GM23248 (cell line): Measurements from ENCODE around the gene NTN3. TPM values are rescaled to one million over a fixed set of nuclear protein-coding genes. Genes with fewer than 3 reads are reported as not detected.
"Not testable (repeated sequence)": the region's sequence is repeated elsewhere in the genome, so short reads cannot be mapped to it uniquely, and the experiment has no call there.

Source experiments
- DNase-seq: peaks from one replicate; pipeline ENCODE4 v3.0.0-alpha.2; 2015
- H2AFZ ChIP-seq: fragments of 200-600 bp; sonication (generic); 2 replicates; pipeline ENCODE4 v1.6.1; 2016; ENCODE audit warnings: antibody characterized with exemption
- H3F3A ChIP-seq: fragments of 200-600 bp; sonication (generic); 2 replicates; pipeline ENCODE4 v1.6.1; 2016; ENCODE audit warnings: mild to moderate bottlenecking, antibody characterized with exemption, mixed run types; ENCODE audit not compliant: insufficient read depth
- H3K27ac ChIP-seq: fragments of 200-600 bp; sonication (generic); 2 replicates; pipeline ENCODE4 v1.5.1; 2016; ENCODE audit warnings: mild to moderate bottlenecking
- H3K27me3 ChIP-seq: fragments of 200-600 bp; sonication (generic); replicated peaks from 2 replicates; pipeline ENCODE4 v1.6.1; 2016; ENCODE audit warnings: mild to moderate bottlenecking; ENCODE audit not compliant: insufficient read depth
- H3K36me3 ChIP-seq: fragments of 200-600 bp; sonication (generic); 2 replicates; pipeline ENCODE4 v1.6.1; 2016; ENCODE audit warnings: low read depth, mild to moderate bottlenecking
- H3K4me1 ChIP-seq: fragments of 200-600 bp; sonication (generic); 2 replicates; pipeline ENCODE4 v1.6.1; 2016; ENCODE audit warnings: mild to moderate bottlenecking; ENCODE audit not compliant: insufficient read depth
- H3K4me2 ChIP-seq: fragments of 200-600 bp; sonication (generic); one replicate; pipeline ENCODE4 v1.6.1; 2016; ENCODE audit warnings: mild to moderate bottlenecking; ENCODE audit not compliant: unreplicated experiment
- H3K4me3 ChIP-seq: fragments of 200-600 bp; sonication (generic); 2 replicates; pipeline ENCODE4 v1.5.1; 2016; ENCODE audit warnings: mild to moderate bottlenecking
- H3K79me2 ChIP-seq: fragments of 200-600 bp; sonication (generic); 2 replicates; pipeline ENCODE4 v1.6.1; 2016; ENCODE audit warnings: mild to moderate bottlenecking; ENCODE audit not compliant: insufficient read depth
- H3K9ac ChIP-seq: fragments of 200-600 bp; sonication (generic); 2 replicates; pipeline ENCODE4 v1.6.1; 2016; ENCODE audit warnings: mild to moderate bottlenecking
- H3K9me2 ChIP-seq: fragments of 200-600 bp; sonication (generic); 2 replicates; pipeline ENCODE4 v1.6.1; 2016; ENCODE audit warnings: mixed run types, mild to moderate bottlenecking, moderate library complexity; ENCODE audit not compliant: insufficient read depth
- H3K9me3 ChIP-seq: fragments of 200-600 bp; sonication (generic); one replicate; pipeline ENCODE4 v1.6.1; 2017; ENCODE audit warnings: low read depth
- H4K20me1 ChIP-seq: fragments of 200-600 bp; sonication (generic); 2 replicates; pipeline ENCODE4 v1.6.0; 2016; ENCODE audit not compliant: insufficient read depth
- EZH2 ChIP-seq: fragments of 200-600 bp; sonication (generic); IDR thresholded peaks from 2 replicates; pipeline ENCODE4 v1.6.1; 2018; ENCODE audit warnings: antibody characterized with exemption, mild to moderate bottlenecking; ENCODE audit not compliant: insufficient read depth, poor library complexity, severe bottlenecking
- EZH2phosphoT487 ChIP-seq: fragments of 200-600 bp; sonication (generic); IDR thresholded peaks from 2 replicates; pipeline ENCODE4 v1.6.1; 2018; ENCODE audit warnings: antibody characterized with exemption, moderate library complexity, mild to moderate bottlenecking, low read depth; ENCODE audit not compliant: insufficient read depth
- WGBS, 2 experiments: methylation state at CpG; one replicate each; pipeline ENCODE4 v1.1.6; 2015 to 2017; ENCODE audit warnings: low lambda C conversion rate in 2 of 2, low coverage in 1 of 2; ENCODE audit errors: missing lambda C conversion rate in 2 of 2; 5-methylcytosine and 5-hydroxymethylcytosine counted together
- in situ Hi-C: fragments of 300-500 bp; cut with MboI; formaldehyde crosslinking; loops from 2 replicates; pipeline ENCODE4 v1.15.0; 2020
- polyA plus RNA-seq: library from polyadenylated mRNA; unstranded; fragments of >200 nt; fragmentation: Nextera tagmentation; extraction: Ambion mirVana; gene quantifications from 2 replicates; pipeline ENCODE4 v1.2.1, GENCODE V29; 2016
- total RNA-seq: library from RNA; depleted of rRNA; stranded (reverse); fragments of >200 nt; shearing (Covaris generic); gene quantifications from 2 replicates; pipeline ENCODE4 v1.2.3, GENCODE V29; 2014

Gene NTN3
- total and polyA plus RNA-seq, 2 experiments from 2014 or later = not detected

GRCh38 chr16:2432801-2433505 lies 38.1 kb upstream of the NTN3 start:
- TF ChIP-seq EZH2phosphoT487 (no peak), EZH2 (no peak)
- peaks cover 42% of the 10 kb centered on the region for H3K79me2 ChIP-seq
- no peaks in the 10 kb centered on the region for H3F3A ChIP-seq
- in situ Hi-C loops = no loop called here
- H4K20me1 ChIP-seq = no peaks in the 10 kb centered on the region
- WGBS, 2 experiments = 90 to 92% methylated on average over 11 to 15 of the region's 15 CpGs
- H3K27me3 ChIP-seq = no peaks in the 10 kb centered on the region
- no peak overlapping the region for H3K4me3 ChIP-seq
- no peaks in the 10 kb centered on the region for H3K9me2 ChIP-seq
- no peaks in the 10 kb centered on the region for H3K9me3 ChIP-seq
- no peak overlapping the region for H3K4me2 ChIP-seq
- no peak overlapping the region for H2AFZ ChIP-seq
- H3K4me1 ChIP-seq = peaks cover 7% of the 10 kb centered on the region; the same call in 1 of the 2 replicates
- DNase-seq = no peak
- H3K9ac ChIP-seq = no peak overlapping the region
- peaks cover 10% of the 10 kb centered on the region; the same call in 1 of the 2 replicates for H3K36me3 ChIP-seq
- no peak overlapping the region for H3K27ac ChIP-seq

- in situ Hi-C loops = not testable (repeated sequence)
- WGBS, 2 experiments = 97 to 98% methylated on average over 3 to 4 of the region's 4 CpGs
These were observed 35.9 kb upstream of the NTN3 start for GRCh38 chr16:2435236-2435635.

GRCh38 chr16:2436110-2436509 lies 35.0 kb upstream of the NTN3 start:
- TF ChIP-seq EZH2 = no peak
- no peak for TF ChIP-seq EZH2phosphoT487
- DNase-seq = no peak
- 94 to 96% methylated on average over 9 of the region's 9 CpGs for WGBS, 2 experiments
- Histone ChIP-seq H3K27me3 (no peaks in the 10 kb centered on the region), H3K79me2 (peaks cover 26% of the 10 kb centered on the region), H3K4me1 (no peaks in the 10 kb centered on the region), H3K9me3 (no peaks in the 10 kb centered on the region), H3K36me3 (peaks cover 10% of the 10 kb centered on the region; the same call in 1 of the 2 replicates), H3K9ac (no peak overlapping the region), H2AFZ (no peak overlapping the region), H3K9me2 (no peaks in the 10 kb centered on the region), H3K4me3 (no peak overlapping the region), H3K4me2 (no peak overlapping the region), H3K27ac (no peak overlapping the region), H4K20me1 (no peaks in the 10 kb centered on the region), H3F3A (no peaks in the 10 kb centered on the region)
- in situ Hi-C loops = no loop called here

More at GRCh38 chr16:2435236-2435635, 35.9 kb upstream of the NTN3 start:
- H3K4me1 ChIP-seq, H3K27me3 ChIP-seq, H4K20me1 ChIP-seq, H3F3A ChIP-seq, H2AFZ ChIP-seq, H3K27ac ChIP-seq, H3K4me2 ChIP-seq, H3K9me2 ChIP-seq, H3K9me3 ChIP-seq, H3K4me3 ChIP-seq, DNase-seq, H3K9ac ChIP-seq: not testable (repeated sequence)
- H3K79me2 ChIP-seq = peaks cover 35% of the 10 kb centered on the region
- peaks cover 10% of the 10 kb centered on the region; the same call in 1 of the 2 replicates for H3K36me3 ChIP-seq

- H3K9me3 ChIP-seq = no peaks in the 10 kb centered on the region
- peaks cover 18% of the 10 kb centered on the region for H3K79me2 ChIP-seq
- H3F3A ChIP-seq = no peaks in the 10 kb centered on the region
- in situ Hi-C loops = no loop called here
- H3K9ac ChIP-seq = no peak overlapping the region
- no peaks in the 10 kb centered on the region for H3K9me2 ChIP-seq
- H3K27ac ChIP-seq = no peak overlapping the region
- no peaks in the 10 kb centered on the region for H4K20me1 ChIP-seq
- no peak for TF ChIP-seq EZH2phosphoT487
- no peak for TF ChIP-seq EZH2
- 97% methylated on average over 24 of the region's 24 CpGs for WGBS, 2 experiments
- no peaks in the 10 kb centered on the region for H3K4me1 ChIP-seq
- no peak overlapping the region for H2AFZ ChIP-seq
- H3K4me3 ChIP-seq = no peak overlapping the region
- peaks cover 10% of the 10 kb centered on the region; the same call in 1 of the 2 replicates for H3K36me3 ChIP-seq
- H3K4me2 ChIP-seq = no peak overlapping the region
- H3K27me3 ChIP-seq = no peaks in the 10 kb centered on the region
- DNase-seq = no peak
These were observed 33.9 kb upstream of the NTN3 start for GRCh38 chr16:2437032-2437790.
